GM21576 (cell line): ENCODE results near the gene COL8A1.
"Not testable (repeated sequence)": the region's sequence is repeated elsewhere in the genome, so short reads cannot be mapped to it uniquely, and the experiment has no call there.

Experiments used
- ATAC-seq: cut with Tn5 transposase; IDR thresholded peaks from one replicate; pipeline ENCODE4 v1.9.1; 2021; ENCODE audit warnings: mild to moderate bottlenecking, moderate library complexity; ENCODE audit not compliant: unreplicated experiment

The COL8A1 gene

DNA sequence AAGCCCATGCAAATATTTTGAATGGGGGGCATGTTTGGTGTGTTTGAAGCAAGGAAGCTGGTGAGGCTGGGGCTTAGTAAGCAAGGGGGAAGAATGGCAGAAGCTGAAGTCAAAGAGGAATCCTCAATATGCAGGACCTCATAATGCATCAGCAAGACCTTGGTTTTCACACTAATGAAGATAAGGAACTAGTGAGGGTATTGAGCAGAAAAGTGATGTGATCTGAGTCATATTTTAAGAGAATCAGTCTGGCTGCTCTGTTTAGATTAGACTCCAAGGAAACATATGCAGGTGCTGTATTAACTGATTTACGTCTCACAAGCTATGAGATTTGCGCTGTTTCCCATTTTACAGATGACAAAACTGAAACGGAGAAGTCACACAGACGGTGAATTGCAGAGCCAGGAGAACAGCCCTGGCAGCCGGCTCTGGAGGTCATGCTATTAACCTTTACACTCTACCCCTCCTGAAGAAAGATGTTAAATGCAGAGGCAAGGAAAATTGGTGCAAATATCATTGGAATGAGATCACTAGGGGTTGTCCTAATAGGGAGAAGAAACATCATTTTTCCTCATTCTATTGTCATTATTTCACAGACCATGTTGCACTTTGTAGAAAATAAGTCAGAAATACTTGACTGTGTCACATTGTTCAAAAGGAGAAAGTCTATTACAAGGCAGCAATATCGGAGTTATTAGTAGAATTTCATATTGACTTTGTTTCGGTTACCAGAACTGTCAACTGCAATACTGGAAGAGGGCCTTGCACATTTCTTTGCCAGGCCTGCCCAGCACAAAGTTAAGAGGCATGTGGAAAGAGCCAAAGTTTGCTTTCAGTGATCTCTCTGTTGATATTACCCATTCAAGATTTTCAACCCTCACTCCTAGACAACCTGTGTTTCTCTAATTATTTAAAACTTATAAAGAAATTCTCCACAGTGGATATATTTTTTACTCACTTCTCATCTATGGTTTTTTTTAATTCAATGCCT lies 64.9 kb downstream of the COL8A1 start:
- ATAC-seq: no peak

DNA sequence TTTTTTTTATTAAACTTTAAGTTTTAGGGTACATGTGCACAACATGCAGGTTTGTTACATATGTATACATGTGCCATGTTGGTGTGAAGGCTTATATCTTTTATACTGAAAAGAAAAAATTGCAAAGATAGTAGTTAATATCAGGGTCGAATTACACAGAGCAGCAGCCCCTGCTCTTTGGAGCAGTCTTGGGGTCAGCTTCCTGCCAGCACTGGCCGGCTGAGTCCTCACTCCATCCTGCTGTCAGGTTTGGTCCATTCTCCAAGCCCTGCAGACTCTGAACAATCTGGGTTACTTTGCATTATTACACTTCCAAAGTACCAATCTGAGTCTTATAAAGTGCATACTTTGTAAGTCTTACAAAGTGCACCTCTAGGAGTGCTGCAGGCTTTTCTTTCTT lies 66.0 kb downstream of the COL8A1 start:
- no peak for ATAC-seq

DNA sequence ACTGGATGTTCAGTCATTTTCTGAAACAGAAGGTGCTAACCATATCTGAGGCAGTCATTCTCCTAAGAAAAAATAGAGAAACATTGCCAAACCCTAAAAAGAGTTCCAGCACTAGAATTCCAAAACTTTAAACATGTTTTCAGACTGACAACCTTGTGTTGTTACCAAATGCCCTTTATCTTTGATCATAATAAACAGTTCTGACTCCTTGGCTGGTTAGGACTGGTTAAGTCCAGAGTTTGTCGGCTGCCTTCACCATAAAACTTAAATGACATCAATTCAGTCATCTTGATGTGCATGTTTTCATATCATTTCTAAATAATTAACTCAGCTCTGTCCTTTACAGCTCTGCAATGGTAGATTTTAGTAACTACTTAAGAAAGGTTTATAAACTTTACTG lies 68.0 kb downstream of the COL8A1 start:
- ATAC-seq: no peak

DNA sequence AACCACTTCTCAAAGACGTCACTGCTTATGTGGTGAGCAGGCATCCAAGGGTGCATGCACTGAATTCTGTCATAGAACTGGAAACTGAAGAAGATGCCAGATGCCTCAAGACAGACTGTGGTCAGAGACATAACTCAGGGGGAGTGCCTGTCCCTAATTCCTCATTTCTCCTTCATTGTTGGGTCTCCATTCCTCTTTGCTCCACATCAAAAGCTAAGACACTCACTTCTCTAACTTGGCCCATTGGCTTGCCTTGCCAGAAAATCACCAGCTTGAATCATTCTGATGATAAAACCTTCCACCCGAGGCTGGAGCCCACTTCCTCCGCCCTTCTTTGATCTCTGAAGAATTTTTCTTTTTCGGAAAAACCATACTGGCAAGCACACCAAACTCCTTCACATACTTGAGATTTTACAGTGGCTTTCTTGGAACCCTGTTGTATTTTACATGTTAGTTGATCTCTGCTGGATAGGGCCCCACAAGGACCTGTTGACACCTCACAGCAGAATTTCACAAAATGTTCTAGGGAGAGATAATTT lies 69.9 kb downstream of the COL8A1 start:
- no peak for ATAC-seq

DNA sequence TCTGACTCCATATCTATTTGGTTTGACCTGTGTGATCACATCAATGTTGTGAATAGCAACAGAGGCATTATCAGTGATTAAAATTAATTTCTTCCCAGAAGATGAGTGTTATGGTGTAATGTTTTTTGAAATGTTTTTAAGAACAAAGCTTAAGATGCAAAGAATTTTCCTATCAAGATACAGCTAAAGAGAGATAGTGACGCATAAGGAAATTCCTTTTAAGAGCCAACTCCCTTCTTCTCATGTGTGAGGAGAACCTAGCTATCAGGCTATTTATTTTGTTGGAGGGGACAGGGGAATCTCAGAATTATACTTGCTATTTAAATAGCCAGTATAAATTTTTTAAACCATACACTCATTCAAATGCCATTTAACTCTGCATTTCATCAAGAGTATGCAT lies 71.3 kb downstream of the COL8A1 start:
- ATAC-seq: no peak

DNA sequence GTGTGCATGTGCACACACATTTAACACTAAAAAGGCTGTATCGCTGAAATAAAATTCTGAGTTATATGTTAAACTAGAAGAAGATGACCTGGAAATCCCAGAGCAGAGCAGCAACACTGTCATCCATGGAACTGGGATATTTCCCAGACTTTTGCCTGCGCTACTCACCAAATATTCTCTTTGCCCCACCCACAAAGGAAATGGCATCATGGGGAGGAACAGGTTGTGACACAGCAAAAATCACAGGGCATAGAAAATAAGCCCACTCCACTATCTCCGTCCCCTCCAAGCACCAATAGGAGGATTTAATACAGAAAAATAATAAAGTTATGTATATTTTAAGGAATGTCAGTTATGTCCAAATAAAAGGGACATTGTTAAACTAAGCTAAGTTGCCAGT lies 71.7 kb downstream of the COL8A1 start:
- no peak for ATAC-seq

DNA sequence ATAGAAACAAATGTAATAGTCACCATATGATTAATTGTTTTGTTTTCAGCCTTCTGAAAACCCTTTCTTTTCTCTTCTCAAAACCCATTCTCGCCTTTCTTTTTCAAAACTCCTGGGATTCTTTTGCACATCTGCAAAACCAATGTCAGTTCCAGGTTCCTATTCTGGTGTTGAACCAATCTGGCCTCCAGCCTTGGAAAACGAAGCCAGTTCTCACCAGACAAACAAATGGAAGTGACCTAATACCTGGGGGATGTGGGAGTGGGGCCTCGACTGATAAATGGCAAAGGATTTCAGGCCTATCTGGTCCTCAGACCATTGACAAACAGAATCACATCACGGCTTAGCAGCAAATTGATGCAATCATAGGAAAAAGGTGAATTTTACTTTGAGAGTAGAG lies 73.0 kb downstream of the COL8A1 start:
- ATAC-seq: no peak

DNA sequence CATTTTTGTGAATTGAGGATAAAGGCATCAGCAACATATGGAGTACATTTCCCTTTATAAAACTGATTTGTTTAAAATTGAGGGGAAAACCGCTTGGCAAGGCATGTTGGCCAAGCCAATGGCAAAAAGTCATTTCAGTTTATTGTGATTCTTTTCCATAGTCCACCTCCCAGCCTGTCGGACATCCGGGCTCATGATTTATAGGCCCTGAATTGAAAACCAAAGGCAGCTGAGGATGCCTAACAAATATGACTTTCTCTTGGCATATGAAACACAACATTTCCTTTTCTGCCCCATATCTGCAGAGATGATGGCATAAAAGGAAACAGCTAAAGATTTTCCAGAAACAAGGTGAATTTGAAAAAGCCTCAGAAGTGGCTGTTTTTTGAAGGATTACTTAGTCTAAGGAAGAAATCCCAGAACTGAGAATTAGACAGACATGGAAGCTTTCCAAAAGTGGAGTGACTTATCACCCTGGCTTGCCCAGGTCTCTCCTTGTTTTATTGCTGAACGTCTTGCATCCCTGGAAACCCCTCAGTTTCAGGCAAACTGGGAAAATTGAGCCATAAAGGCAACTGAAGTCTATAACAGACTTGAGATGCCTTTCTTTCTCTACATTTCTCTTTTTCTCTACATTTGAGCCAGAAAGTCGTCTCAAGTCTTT lies 74.0 kb downstream of the COL8A1 start:
- ATAC-seq: no peak

DNA sequence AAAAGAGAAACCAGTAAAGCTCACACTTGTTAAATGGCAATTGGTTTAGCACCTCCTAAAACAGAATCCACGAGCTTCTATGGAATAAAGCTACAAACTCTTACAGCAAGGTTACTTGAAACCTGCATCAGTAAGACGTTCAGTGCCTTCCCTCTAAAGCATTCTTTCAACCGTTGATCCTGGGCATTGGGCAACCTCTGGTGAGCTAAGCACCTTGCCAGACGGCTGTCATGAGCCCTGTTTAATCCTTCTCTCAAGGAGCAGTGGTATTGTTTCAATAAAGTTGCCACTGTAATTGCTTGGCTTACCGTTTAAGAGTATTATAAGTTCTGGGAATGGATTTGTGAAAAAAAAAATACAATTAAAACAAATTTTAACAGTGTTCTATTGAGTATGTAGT lies 75.0 kb downstream of the COL8A1 start:
- ATAC-seq: no peak

DNA sequence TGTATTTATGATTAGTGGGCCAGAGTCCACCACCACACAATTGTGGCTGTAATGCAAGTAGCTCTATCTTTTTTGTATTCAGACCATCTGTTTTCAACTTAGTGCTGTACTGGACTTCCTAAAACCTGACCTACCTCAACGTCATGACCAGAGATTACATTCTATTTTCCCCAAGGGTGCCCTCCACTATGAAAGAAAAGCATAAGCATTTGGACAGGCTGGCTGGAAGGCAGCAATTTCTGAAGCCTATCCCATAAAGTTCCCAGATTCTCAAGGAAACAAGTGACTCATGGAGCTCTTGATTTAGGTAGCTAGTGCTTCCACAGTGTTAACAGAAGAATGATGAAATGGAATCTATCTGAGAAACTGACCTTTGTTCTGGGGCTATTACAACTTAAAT lies 75.8 kb downstream of the COL8A1 start:
- no peak for ATAC-seq

DNA sequence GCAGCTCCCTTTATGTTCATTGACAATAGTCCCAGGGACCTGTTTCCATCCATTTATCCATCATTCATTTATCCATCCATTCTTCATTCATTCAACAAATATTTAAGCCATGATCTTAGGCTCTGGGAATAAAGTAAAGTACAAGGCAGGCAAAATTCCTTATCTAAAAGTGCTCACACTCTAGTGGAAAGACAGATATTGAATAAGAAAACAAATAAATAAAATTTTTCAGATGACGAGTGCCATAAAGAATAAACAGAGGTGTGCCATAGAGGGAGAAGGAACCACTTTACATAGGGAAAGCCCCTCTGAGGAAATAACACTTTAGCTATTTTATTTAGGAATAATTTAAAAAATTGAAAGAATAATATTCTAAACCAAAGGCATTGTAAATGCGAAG lies 76.2 kb downstream of the COL8A1 start:
- ATAC-seq: no peak

DNA sequence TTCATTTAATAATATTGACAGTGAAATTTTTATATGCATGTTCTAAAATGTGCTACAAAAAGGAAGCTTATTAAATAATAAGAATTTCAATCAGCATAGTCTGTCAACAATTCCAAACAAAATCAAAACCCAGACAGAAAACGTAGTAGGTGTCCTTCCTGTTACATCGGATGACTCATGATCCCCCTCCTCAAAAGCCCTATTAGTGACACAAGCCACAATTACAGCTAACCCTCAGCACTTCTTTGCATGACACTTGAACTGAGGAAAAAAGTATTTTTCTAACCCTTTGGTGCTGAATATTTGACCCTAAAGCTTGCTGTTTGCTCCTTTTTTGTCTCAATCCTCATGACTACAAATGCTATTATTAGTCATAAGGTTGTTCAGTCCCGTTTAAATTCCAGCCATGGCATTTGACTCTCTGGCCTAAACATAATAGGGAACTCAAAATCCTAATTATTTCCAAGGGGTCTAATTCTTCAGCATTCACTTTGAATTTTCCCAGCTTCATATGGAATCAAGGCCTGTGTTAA lies 78.1 kb downstream of the COL8A1 start:
- ATAC-seq: no peak

DNA sequence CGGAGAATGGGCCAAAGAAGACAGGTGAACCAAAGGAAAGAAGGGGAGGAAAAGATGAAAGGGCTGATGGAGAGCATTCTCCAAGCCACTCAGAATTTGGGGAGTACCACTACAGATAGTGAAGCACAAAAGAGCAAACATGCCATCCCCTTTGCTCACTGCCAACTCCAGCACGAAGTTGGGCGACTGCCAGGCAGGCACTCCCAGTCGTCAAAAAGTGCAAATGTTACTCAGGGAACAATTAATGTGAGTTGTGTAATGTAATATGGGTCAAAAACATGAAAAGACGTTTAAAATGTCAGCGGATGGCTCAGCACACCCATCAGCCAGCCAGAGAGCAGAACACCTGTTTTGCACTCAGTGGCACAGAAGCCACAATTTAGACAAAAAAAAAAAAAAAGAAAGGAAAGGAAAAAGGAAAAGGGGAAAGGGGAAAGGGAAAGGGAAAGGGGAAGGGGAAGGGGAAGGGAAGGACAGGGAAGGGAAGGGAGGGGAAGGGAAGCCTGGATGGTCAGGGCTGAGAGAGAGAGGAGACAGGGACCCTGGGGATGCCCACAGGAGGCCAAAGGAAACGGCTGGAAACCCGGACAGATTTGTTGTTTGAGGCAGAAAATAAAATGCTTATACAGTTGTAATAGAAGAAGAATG lies 82.7 kb downstream of the COL8A1 start:
- no peak for ATAC-seq

DNA sequence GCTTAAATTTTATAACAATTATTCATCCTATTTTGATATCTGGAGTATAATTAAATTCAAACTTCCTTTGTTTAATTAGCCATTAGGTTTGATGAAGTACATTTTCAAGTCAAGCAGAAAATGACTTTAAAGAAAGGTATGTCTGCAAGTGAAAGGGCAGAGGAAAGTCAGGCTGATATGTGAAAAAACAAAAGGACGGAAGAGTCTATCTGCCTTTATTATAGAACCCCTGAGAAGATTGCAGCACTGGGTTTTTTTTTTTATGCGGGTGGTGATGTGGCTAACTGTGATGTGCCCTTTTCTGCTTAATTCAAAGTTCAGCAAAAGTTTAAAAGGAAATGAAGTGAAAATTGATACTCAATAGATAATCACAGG lies 83.2 kb downstream of the COL8A1 start:
- no peak for ATAC-seq

DNA sequence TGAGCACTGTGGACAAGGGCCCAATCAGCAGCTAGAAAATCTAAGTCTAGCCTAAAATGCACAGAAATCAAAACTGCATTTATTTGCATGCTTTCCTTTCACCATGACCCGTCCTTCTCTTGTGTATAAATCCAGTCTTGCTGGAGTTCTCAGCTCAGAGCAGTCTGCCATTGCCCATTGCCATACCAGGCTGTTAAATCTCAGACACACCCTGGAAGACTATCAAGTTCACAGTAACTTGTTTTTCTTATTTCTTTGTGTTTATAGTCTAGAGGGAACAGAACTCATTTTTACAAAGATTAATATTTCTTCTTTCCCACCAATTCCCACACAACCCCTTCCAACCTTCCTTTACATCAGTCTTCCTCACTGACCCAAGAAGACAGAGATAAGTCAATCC lies 85.9 kb downstream of the COL8A1 start:
- no peak for ATAC-seq

DNA sequence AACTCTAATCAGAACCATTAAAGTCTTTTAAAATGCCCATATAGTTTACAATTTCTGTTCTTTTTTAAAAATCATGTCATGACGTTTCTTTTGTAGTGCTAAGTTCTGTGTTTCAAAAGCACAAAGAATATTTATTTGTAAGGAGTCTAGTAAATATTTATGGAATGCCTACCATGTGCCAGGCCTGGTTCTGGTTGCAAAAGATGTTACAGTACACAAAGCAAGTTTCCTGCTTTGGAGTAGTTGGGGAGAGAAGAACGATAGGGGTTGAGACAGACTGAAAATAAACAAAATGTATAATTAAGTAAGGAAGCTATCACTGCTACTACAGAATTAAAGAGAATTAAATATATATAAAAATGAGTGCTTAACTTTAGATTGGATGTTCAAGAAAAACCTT lies 92.5 kb downstream of the COL8A1 start:
- ATAC-seq: no peak

DNA sequence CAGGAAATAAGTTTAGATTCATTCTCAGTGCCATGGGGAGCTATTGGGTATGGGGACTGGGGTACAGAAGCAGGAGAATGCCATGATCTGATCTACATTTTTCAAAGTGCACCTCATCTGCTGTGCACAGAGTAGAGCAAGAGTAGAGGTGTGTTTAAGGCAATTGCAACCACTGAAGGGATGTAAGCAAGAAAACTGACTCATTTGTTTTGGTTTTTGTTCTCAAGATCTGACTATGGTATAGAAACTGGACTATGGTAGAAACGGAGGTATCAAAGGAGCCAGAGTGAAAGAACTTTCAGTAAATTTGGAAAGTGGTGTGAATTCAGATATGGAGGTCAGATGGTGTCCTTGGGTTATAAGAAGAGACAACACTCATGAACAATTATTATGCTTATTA lies 93.1 kb downstream of the COL8A1 start:
- ATAC-seq: no peak

DNA sequence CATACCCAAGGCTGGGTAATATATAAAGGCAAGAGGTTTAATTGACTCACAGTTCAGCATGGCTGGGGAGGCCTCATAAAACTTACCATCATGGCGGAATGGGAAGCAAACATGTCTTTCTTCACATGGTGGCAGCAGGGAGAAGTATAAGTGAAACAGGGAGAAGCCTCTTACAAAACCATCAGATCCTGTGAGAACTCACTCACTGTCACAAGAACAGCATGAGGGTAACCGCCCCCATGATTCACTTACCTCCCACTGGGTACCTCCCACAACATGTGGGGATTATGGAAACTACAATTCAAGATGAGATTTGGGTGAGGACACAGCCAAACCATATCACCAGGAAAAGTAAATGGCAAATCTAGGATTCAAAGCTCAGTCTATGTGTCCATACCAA lies 102.0 kb downstream of the COL8A1 start:
- not testable (repeated sequence) for ATAC-seq

DNA sequence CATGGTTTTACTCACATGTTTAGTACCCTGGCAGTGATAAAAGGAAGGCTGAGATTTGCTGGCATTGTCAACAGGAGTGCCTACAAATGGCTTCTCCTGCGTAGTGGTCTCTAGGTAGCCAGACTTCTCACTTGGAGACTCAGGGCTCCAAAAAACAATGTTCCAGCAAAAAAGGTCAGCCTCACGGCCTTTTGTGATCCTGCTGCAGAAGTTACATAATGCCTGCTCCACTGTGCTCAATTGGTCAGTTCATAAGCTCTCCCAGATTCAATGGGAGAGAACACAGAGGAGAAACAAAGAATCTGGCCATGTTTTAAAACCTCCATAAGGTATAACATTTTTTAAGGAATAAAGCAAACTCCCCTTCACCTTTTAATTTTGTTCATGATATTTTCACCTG lies 103.2 kb downstream of the COL8A1 start:
- no peak for ATAC-seq

DNA sequence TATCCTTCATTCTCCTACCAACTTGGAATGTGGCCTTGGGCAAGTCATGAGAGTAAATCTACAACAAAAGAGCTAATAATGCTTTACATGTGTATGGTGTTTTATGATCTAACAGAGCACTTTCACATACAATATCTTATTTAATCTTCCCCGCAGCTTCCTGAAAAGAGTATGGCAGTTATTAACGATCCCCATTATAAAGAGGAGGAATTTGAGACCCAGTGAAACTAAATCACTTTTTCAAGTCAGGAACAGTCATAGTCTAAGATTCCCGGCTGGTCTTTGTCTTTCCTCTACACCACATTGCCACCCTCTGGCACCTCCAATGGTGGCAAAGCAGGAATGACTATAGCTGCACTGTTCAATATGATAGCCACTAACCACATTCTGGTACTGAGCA lies 109.5 kb downstream of the COL8A1 start:
- no peak for ATAC-seq

DNA sequence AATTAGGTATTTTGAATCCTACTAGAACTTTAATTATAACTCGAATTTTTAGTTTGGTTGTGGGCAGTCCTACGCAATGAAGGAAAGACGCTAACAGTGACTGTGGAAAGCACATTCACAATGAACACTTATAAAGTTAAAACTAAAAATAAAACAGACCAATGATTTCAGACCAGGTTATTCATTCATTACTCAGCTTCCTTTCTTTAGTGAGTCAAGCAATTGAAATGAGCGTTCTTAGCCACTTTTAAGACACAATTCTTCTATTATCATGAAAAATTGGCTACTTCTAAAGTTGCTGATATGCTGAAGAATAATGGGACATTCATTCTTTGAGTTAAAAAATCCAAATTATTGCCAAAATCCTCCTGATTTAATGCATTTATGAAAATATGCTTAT lies 113.3 kb downstream of the COL8A1 start:
- no peak for ATAC-seq
